GM12874 (cell line): ENCODE data around the gene MED20.

Source experiments
- CTCF ChIP-seq: IDR thresholded peaks from 2 replicates; pipeline ENCODE4 v1.5.1; 2011; ENCODE audit warnings: low read depth, mild to moderate bottlenecking, control low read depth, low read length, moderate library complexity; ENCODE audit not compliant: insufficient read depth

MED20 gene

DNA sequence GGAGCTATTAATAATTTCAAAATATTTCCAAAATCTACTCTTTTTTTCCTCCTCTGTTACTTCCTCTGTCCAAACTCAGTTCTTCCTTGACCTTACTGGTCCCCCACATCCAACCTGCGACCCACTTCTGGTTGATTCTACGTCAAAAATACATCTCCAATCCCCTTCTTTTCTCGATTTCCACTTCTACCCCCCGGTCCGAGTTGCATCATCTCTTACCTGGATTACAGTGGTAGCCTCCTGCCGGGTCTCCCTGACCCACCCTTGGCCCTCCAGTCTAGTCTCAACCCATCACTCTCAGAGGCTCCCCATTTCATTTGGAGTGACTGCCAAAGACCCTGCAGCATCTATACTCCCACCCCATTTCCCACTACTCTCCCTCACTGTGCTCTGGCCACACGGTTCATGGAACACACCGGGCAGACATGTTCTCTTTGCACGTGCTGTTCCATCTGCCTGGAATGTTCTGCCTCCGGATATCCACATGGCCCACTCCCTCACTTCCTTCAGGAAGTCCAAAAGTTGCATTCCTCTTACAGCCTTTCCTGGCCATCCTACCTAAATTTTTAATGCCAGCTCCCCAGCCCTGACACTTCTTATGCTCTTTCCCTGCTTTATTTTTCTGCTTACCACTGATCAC lies 26.8 kb upstream of the MED20 start:
- no peak for TF ChIP-seq CTCF

GRCh38 chr6:41943456-41943855 lies 22.5 kb upstream of the MED20 start:
- TF ChIP-seq CTCF, result no peak

DNA sequence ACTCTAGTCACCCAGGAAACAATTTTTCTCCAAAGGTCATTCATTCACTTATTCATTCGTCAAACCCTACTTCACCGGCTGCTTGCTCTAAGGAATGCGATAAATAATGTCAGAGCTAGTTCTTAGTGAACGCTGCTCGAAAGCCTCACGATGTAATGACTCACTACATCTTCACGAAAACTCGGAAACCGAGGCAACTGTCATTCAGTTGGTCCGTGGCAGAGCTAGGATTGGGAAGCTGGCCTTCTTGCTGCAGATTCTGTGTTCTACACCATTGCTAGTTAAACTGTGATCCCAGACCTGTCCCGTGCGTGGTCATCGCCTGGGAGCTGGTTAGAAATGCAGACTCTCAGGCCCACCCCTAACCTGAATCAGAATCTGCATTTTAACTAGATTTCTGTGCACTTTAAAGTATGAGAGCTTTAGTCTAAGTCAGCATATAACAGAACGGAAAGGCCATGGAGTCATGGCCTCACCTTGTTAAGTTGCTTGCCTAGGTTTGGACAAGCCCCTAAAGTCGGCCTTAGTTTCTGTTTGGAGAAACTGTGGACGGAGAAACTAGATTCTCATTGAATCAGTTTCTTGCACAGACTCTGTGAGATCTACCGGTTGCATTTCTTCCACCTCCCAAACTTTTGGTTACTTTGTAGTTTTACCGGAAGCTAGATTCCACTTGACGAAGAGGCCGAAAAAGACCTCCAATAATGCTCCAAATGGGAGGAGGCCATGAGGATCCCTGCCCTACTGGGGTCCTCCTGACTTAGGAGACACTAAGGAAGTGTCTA lies 21.3 kb upstream of the MED20 start:
- TF ChIP-seq CTCF, result no peak

DNA sequence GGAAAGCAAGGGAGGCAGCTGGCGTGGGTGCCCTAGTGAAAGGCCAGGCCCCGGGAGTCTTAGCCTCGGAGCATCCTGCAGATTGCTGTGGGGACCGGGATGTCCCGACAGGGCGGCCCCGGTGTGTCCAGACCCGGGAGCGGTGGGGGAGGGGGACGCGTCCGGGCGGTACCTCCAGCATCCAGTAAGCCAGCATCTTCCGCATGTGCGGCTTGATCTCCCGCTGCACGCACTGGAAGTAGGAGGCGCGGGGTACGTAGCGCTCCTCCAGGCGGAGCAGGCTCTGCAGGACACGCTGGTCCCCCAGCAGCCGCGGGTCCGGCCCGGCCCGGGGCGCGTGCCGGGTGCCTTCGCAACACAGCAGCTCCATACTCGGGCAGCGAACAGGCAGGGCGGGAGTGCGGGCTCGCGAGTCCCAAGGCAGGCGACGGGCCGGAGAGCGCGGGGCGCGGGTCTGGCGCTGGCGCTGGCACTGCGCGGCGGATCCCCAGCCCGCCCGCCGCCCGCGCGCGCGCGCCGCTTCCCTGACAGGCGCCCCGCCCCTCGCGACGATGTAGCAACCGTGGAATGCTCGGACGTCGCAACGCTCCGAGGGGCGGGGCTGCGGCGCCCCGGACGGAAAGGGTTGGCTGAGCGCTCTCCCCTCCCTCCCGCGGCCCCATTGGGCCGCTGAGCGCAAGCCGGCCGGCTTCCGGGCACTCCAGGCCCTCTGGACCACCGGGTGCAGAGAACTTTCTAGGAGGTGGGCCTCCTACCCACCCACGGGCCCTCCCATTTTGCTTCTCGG lies 20.5 kb upstream of the MED20 start, which contains the start of gene CCND3:
Gene CCND3 (minus strand): TSS at position 529 of the 787 bp plus-strand sequence. CDS start 159 bp downstream, at position 370.
- TF ChIP-seq CTCF, result no peak

- TF ChIP-seq CTCF, result no peak
Observed at GRCh38 chr6:41940759-41941279, 19.9 kb upstream of the MED20 start.

DNA sequence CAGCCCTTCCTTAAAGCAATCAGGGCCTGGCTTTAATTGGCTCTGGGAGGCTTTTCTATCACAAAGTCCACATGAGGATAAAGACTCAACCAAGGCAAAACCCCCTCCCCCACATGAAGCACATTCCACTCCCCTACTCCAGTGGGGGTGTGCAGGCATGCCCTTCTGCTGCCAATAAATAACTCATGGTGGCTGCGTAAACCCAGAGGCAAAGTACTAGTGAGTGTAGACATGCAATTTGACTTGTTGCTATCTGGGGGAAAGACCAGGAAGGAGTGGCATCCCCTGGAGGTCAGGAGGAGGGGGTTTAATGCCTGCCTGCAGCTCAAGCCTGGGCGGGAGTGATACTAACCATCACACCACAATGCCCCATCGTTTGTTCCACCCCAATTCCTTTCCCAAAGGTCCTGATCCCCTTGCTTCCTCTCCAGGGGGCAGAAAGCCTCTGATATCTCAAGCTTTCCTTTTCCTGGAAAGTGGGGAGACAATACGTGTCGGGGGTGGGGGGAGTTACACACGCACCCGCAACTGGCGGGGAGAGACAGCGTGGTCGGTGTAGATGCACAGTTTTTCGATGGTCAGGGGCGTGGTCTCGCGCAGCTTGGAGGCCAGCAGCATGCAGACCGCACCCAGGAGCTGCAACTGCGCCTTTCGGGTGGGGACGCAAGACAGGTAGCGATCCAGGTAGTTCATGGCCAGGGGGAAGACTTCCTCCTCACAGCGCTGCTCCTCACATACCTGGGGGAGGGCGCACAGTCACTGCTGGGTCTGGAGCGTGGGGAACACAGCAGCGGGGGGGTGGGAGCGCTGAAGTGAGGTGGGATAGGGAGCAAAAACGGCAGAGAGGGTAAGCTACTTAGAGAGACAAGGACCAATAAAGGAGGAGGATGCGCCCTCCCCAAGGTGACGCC lies 19.2 kb upstream of the MED20 start:
- no peak for TF ChIP-seq CTCF
